GM12892 (cell line): ENCODE results near the gene RAPGEF2.
"Not testable (repeated sequence)": the region's sequence is repeated elsewhere in the genome, so short reads cannot be mapped to it uniquely, and the experiment has no call there.

ENCODE experiments used
- DNase-seq: peaks from one replicate; pipeline ENCODE4 v3.0.0; 2011; ENCODE audit not compliant: insufficient read length
- FAIRE-seq: peaks from 2 replicates; lab custom pipeline; 2011; peaks lifted over from hg19 to GRCh38; lab: Jason Lieb, UNC
- POLR2A ChIP-seq: IDR thresholded peaks from 2 replicates; pipeline ENCODE4 v1.6.1; 2011; ENCODE audit warnings: low read depth, low read length, control low read depth
- POLR2AphosphoS5 ChIP-seq: IDR thresholded peaks from 2 replicates; pipeline ENCODE4 v1.6.1; 2011; ENCODE audit warnings: low read depth, low read length, control low read depth
- TAF1 ChIP-seq: IDR thresholded peaks from 2 replicates; pipeline ENCODE4 v1.6.1; 2011; ENCODE audit warnings: low read depth, mild to moderate bottlenecking, control low read depth, low read length, borderline replicate concordance

RAPGEF2 gene

GRCh38 chr4:159235779-159236368 lies 133.0 kb downstream of the RAPGEF2 start:
- FAIRE-seq: no peak
- no peak for DNase-seq
- no peak for TF ChIP-seq POLR2AphosphoS5
- TF ChIP-seq POLR2A: no peak
- no peak for TF ChIP-seq TAF1

GRCh38 chr4:159237975-159238374 lies 135.1 kb downstream of the RAPGEF2 start:
- no peak for FAIRE-seq
- TF ChIP-seq POLR2AphosphoS5 (no peak), TAF1 (no peak), POLR2A (no peak)
- DNase-seq: no peak

- TF ChIP-seq POLR2AphosphoS5 (no peak), TAF1 (no peak), POLR2A (no peak)
Measured at GRCh38 chr4:159238631-159239030, 135.8 kb downstream of the RAPGEF2 start.

DNA sequence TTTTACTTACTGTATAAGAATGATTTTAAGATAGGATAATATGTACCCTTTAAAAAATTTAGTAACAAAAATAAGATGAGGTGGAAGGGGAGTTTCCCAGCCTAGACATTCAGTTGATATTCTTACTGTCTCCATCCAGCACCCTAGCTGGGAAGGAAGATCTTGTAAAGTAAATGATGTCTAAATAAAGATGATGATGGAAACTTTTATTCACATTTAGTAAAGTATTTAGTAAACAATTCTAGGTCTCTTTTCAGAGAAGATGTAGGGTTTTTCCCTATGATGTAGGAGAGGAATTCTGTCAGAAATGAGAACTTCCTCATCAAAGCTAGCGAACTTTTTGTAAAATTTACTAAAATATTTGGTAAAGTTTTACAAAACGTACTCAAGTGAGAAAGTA lies 136.8 kb downstream of the RAPGEF2 start:
- TF ChIP-seq POLR2AphosphoS5: no peak
- TF ChIP-seq TAF1: no peak
- TF ChIP-seq POLR2A: no peak
- FAIRE-seq (no peak), DNase-seq (no peak)

More at GRCh38 chr4:159238631-159239030, 135.8 kb downstream of the RAPGEF2 start:
- FAIRE-seq (no peak), DNase-seq (no peak)

DNA sequence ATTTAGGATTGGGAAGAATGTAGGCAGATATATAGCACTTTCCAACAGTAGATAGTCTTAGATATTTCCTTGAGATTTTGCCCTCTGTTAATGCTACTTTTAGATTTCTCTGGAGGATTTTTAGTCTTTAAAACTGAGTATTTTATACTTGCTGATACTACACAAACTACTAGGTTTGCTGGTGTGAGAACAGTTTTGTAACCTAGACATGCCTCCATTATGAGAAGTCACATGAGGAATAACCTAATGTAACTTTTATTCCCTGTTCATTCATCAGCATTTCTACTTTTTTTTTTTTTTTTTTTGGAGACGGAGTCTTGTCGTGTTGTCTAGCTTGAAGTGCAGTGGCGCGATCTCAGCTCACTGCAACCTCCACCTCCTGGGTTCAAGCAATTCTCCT lies 137.2 kb downstream of the RAPGEF2 start:
- FAIRE-seq (no peak), DNase-seq (no peak)
- TF ChIP-seq POLR2AphosphoS5: no peak
- no peak for TF ChIP-seq POLR2A
- no peak for TF ChIP-seq TAF1

DNA sequence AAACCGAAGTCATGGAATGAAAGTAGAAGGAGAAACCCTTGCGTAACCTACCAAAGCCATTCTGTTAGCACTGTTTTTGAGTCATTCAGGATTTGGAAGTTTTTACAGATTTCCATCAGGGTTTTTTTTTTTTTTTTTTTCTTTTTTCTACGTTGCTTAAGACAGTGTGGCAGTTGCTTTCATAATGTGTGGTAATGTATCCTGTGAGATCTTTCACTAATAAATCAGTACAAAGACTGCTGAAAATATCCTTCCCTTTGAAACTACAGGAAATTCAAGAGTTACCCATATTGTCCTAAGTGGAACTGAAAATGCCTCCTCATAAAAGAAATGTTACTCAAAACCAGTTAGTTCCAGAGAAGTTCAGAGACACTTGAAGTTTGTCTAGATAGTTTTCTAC lies 137.8 kb downstream of the RAPGEF2 start:
- TF ChIP-seq TAF1: no peak
- TF ChIP-seq POLR2AphosphoS5: no peak
- TF ChIP-seq POLR2A: no peak
- FAIRE-seq: no peak

DNA sequence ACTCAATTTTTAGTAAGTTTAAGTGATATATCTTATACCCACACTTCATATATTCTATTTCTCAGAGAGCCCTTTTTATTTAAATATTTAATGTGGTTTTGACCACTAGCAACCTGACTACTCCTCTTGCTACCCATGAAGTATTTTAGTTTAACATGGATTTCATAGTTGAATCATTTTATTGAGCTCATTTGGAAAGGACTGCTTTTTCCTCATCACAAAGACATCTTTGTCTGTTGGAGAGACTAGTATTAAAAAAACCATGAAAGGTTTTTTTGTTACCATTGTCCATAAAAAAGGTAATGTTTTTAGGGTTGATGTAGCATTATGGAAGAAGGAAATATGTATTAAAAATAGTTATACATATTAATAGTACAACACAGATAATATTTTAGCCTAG lies 139.5 kb downstream of the RAPGEF2 start:
- DNase-seq: no peak
- TF ChIP-seq POLR2AphosphoS5: no peak
- TF ChIP-seq TAF1: no peak
- TF ChIP-seq POLR2A: no peak
- no peak for FAIRE-seq

More for the DNA sequence above, 137.8 kb downstream of the RAPGEF2 start:
- DNase-seq: no peak

DNA sequence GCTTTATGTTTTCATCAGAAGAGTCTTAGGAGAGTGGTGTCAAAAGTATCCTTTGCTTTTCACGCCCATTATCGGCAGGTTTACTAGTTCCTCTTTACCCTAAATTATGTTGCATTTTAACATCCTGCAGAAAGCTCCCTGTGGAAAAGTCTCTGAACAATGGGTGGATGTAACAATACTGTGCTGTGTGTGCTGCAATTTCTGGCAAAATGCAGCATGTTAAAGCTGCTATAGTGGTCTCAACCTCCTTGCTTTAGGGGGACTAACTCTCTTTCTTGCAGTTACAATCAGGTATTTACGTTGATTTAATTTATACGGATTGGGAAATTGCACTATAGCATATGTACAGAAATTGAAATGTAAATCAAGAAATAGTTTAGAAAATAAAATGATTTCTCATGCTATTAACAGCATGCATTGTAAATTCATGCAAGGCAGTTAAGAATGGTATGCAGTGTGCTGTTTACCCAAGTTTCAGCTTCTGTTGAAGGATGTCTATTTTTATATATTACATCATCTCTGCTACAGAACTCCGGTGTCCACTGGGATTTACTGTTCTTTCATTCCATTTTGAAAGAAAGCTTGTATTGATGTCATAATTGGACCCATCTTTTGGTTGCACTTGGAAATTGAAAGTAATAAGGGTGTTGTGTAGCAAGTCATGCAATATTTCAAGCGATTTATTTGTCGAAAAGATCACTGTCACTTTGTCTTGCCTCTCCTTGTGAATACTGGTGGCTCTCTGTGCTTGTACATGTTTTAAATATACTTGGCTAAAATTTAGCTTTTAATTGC lies 145.7 kb downstream of the RAPGEF2 start:
- FAIRE-seq: no peak
- no peak for DNase-seq
- TF ChIP-seq POLR2AphosphoS5 (no peak), TAF1 (no peak), POLR2A (no peak)

DNA sequence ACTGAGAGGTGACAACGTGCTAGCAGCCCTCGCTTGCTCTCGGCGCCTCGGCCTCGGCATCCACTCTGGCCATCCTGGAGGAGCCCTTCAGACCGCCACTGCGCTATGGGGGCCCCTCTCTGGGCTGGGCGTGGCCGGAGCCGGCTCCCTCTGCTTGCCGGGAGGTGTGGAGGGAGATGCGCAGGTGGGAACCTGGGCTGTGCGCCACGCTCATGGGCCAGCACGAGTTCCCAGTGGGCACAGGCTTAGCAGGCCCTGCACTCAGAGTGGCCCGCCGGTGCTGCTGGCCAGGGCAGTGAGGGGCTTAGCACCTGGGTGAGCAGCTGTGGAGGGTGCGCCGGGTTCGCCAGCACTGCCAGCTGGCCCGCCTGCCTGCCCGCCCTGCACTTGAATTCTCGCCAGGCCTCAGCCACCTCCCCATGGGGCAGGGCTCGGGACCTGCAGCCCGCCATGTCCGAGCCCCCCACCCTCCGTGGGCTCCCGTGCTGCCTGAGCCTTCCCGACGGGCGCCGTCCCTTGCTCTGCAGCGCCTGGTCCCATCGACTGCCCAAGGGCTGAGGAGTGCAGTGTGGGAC lies 148.0 kb downstream of the RAPGEF2 start:
- FAIRE-seq: no peak
- no peak for DNase-seq
- TF ChIP-seq TAF1 (no peak), POLR2A (no peak), POLR2AphosphoS5 (no peak)

DNA sequence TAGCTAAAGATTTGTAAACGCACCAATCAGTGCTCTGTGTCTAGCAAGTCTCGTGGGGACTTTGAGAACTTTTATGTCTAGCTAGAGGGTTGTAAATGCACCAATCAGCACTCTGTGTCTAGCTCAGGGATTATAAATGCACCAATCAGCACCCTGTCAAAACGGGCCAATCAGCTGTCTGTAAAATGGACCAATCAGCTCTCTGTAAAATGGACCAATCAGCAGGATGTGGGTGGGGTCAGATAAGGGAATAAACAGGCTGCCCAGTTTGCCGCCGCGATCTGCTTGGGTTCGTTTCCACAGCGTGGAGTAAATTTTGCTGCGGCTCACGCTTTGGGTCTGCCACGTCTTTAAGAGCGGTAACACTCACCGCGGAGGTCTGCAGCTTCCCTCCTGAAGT lies 148.7 kb downstream of the RAPGEF2 start:
- not testable (repeated sequence) for DNase-seq, FAIRE-seq

- TF ChIP-seq POLR2AphosphoS5 (no peak), POLR2A (no peak), TAF1 (no peak)
- FAIRE-seq (no peak), DNase-seq (no peak)
Measured at GRCh38 chr4:159252491-159252890, 149.6 kb downstream of the RAPGEF2 start.

DNA sequence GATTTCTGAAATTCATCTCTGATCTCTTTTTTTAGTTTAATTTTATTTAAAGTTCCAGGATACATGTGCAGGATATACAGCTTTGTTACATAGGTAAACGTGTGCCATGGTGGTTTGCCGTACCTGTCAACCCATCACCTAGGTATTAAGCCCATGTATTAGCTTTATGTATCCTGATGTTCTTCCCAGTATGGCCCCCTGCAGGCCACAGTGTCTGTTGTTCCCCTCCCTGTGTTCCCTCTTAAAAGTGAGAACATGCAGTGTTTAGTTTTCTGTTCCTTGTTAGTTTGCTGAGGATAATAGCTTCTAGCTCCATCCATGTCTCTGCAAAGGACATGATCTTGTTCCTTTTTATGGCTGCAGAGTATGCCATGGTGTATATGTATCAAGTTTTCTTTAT lies 153.2 kb downstream of the RAPGEF2 start:
- DNase-seq (no peak), FAIRE-seq (no peak)
- TF ChIP-seq TAF1 (no peak), POLR2AphosphoS5 (no peak), POLR2A (no peak)
